Measurements from ENCODE around the gene HCRTR2. TPM values are rescaled to one million over a fixed set of nuclear protein-coding genes. Genes with fewer than 3 reads are reported as not detected.

HCRTR2 gene
- total and polyA plus RNA-seq, 2 of the 8 experiments (the other 6 are each of a cell fraction or from before 2014, with no cell fraction given): 0.19 to 0.23 TPM

- TF ChIP-seq YY1 (IDR thresholded peaks at IDR 0.05; ENCODE audit: low read depth, low read length) (0 out of 2 replicates have a peak, but pooled peaks have one; percentile 6), SIX5 (IDR thresholded peaks at IDR 0.05; ENCODE audit: low read depth, low read length) (no peak), BACH1 (IDR thresholded peaks at IDR 0.05; ENCODE audit: low read length) (no peak)
Observed at GRCh38 chr6:55276745-55277530, 102.6 kb downstream of the HCRTR2 start (continued).

Data from H1 (cell line).